ENCODE measurements around the gene MRPL27.
A peak's percentile ranks its signal among the peaks of the same experiment; 100 is the strongest.
"Not testable (repeated sequence)": the region's sequence is repeated elsewhere in the genome, so short reads cannot be mapped to it uniquely, and the experiment has no call there.

MRPL27 gene

GRCh38 chr17:50339381-50339780 is 33.6 kb downstream of the MRPL27 start:
- no peak for TF ChIP-seq CTCF (IDR thresholded peaks at IDR 0.05; ENCODE audit: low read depth, low read length, missing control alignments)

GRCh38 chr17:50338645-50339044 is 34.3 kb downstream of the MRPL27 start:
- no peak for TF ChIP-seq CTCF (IDR thresholded peaks at IDR 0.05; ENCODE audit: low read depth, low read length, missing control alignments)
- Histone ChIP-seq H3K27ac (no peak overlapping the region), H3K36me3 (replicated peaks) (no peaks in the 10 kb centered on the region), H3K27me3 (replicated peaks) (no peaks in the 10 kb centered on the region), H3K4me3 (ENCODE audit: low read depth, low read length) (no peak overlapping the region)
- DNase-seq = no peak
- in situ Hi-C loops (cut with HindIII; ENCODE audit: low pct_ligation_motif_present, low sequenced_read_pairs) = no loop called here

More at GRCh38 chr17:50339381-50339780, 33.6 kb downstream of the MRPL27 start:
- Histone ChIP-seq H3K27me3 (replicated peaks) (no peaks in the 10 kb centered on the region), H3K36me3 (replicated peaks) (no peaks in the 10 kb centered on the region), H3K27ac (no peak overlapping the region), H3K4me3 (ENCODE audit: low read depth, low read length) (no peak overlapping the region)
- DNase-seq = no peak
- in situ Hi-C loops (cut with HindIII; ENCODE audit: low pct_ligation_motif_present, low sequenced_read_pairs) = no loop called here

- DNase-seq = no peak
- no peaks in the 10 kb centered on the region for H3K36me3 ChIP-seq (replicated peaks)
- TF ChIP-seq CTCF (IDR thresholded peaks at IDR 0.05; ENCODE audit: low read depth, low read length, missing control alignments) = no peak
- in situ Hi-C loops (cut with HindIII; ENCODE audit: low pct_ligation_motif_present, low sequenced_read_pairs) = no loop called here
- no peaks in the 10 kb centered on the region for H3K27me3 ChIP-seq (replicated peaks)
- no peak overlapping the region for H3K4me3 ChIP-seq (ENCODE audit: low read depth, low read length)
- no peak overlapping the region for H3K27ac ChIP-seq
Observed at GRCh38 chr17:50337956-50338355, 35.0 kb downstream of the MRPL27 start.

- H3K27me3 ChIP-seq (replicated peaks); in situ Hi-C loops (cut with HindIII; ENCODE audit: low pct_ligation_motif_present, low sequenced_read_pairs); DNase-seq; H3K27ac ChIP-seq; H3K36me3 ChIP-seq (replicated peaks); H3K4me3 ChIP-seq (ENCODE audit: low read depth, low read length): not testable (repeated sequence)
- peak; percentile 37 for TF ChIP-seq CTCF (IDR thresholded peaks at IDR 0.05; ENCODE audit: low read depth, low read length, missing control alignments)
Observed at GRCh38 chr17:50333291-50334057, 39.5 kb downstream of the MRPL27 start.

GRCh38 chr17:50332196-50332595 is 40.8 kb downstream of the MRPL27 start:
- in situ Hi-C loops (cut with HindIII; ENCODE audit: low pct_ligation_motif_present, low sequenced_read_pairs) = no loop called here
- TF ChIP-seq CTCF (IDR thresholded peaks at IDR 0.05; ENCODE audit: low read depth, low read length, missing control alignments) = no peak
- Histone ChIP-seq H3K27me3 (replicated peaks) (no peaks in the 10 kb centered on the region), H3K4me3 (ENCODE audit: low read depth, low read length) (no peak overlapping the region), H3K36me3 (replicated peaks) (no peaks in the 10 kb centered on the region), H3K27ac (no peak overlapping the region)
- no peak for DNase-seq

Measured in brain microvascular endothelial cell (primary cell).